Mammary epithelial cell (primary cell): ENCODE measurements around the gene CRMP1.

Experiments used
- EZH2 ChIP-seq: IDR thresholded peaks from 2 replicates; pipeline ENCODE4 v1.6.1; 2012; ENCODE audit warnings: low read length, inconsistent platforms, borderline replicate concordance
- TF ChIP-seq, protein P1 (sequence below), 2 donors: IDR thresholded peaks in 1 of 2; conservative IDR thresholded peaks in 1 of 2; 2 replicates each; pipeline ENCODE4 v1.5.1; 2011 to 2012; ENCODE audit warnings: inconsistent platforms in 2 of 2, low read length in 2 of 2, mild to moderate bottlenecking in 2 of 2, control low read depth in 1 of 2, low read depth in 1 of 2; ENCODE audit not compliant: insufficient read depth in 1 of 2; ENCODE audit errors: extremely low read depth in 1 of 2

DNA sequence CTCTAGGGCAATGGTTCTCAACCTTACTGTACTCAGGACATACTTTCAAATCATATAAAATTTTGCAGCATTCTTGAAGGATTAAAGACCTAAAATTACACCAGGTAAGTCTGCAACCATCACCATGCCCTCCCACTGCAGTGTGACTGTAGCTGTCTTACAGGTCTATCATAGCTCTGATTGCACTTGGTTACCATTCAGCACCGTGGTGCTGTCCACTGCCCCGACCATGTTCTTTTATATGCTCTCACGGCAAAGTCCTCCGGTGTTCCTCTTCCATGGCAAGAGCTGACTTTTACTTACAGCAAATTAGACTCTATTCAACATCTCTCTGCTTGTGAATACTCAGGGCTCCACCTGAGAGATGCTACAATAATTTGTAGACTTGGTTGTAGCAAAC lies 11.5 kb downstream of the CRMP1 start:
- TF ChIP-seq, protein P1, sequence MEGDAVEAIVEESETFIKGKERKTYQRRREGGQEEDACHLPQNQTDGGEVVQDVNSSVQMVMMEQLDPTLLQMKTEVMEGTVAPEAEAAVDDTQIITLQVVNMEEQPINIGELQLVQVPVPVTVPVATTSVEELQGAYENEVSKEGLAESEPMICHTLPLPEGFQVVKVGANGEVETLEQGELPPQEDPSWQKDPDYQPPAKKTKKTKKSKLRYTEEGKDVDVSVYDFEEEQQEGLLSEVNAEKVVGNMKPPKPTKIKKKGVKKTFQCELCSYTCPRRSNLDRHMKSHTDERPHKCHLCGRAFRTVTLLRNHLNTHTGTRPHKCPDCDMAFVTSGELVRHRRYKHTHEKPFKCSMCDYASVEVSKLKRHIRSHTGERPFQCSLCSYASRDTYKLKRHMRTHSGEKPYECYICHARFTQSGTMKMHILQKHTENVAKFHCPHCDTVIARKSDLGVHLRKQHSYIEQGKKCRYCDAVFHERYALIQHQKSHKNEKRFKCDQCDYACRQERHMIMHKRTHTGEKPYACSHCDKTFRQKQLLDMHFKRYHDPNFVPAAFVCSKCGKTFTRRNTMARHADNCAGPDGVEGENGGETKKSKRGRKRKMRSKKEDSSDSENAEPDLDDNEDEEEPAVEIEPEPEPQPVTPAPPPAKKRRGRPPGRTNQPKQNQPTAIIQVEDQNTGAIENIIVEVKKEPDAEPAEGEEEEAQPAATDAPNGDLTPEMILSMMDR (conservative IDR thresholded peaks at IDR 0.05 in 1 of 2, IDR thresholded peaks at IDR 0.05 in 1 of 2; ENCODE audit: extremely low read depth in 1 of 2, insufficient read depth in 1 of 2, low read depth in 1 of 2, low read length in 2 of 2), result no peak
- TF ChIP-seq EZH2, result no peak
